SK-MEL-5 (cell line): ENCODE measurements around the gene COL27A1. TPM values are rescaled to one million over a fixed set of nuclear protein-coding genes. Genes with fewer than 3 reads are reported as not detected.

Experiments
- DNase-seq: peaks from one replicate; pipeline ENCODE4 v3.0.0-alpha.2; 2016; ENCODE audit warnings: low read depth, low spot score
- in situ Hi-C: cut with HindIII; loops from 2 replicates; pipeline ENCODE4 v1.10.0; 2016; ENCODE audit warnings: low sequenced_read_pairs, high pct_unique_total_duplicates, low pct_unique_long_range_greater_than_20kb
- small RNA-seq, 2 experiments: library from RNA; depleted of rRNA; stranded (forward); fragments of <200 nt; gene quantifications; one replicate each; pipeline ENCODE3, GENCODE V24; 2014
- total RNA-seq: library from RNA; depleted of rRNA; stranded (reverse); fragments of >200 nt; shearing (Covaris generic); gene quantifications from 2 replicates; pipeline ENCODE4 v1.2.3, GENCODE V29; 2014; rRNA removed

Gene COL27A1
- total RNA-seq, 1 experiment from 2014 or later = 0.90 TPM

DNA sequence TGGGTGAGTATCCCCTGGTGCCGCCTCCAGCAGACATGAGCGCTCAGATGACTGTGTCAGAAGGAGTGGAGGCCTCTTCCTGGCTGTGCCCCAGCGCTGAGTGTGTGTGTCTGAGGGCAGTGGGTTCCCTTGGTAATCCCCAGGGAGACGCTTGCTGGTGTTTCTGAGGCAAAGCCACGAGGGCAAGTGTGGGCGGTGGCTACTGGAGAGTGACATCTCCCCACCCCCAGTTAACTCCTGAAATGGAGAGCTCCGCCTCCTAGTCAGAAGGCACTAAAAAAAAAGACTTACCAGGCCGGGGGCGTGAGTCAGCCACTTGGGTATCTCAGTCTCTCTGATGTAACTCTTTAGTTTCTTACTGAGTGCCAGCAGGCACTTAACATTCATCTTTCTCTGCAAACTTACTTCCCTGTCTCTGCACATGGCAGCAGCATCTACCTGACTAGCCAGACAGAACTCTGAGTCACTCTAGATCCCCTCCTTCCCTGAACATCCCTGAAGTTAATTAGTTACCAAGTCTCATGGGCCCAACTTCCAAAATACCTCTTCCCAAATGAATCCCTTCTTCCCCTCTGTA is 193.7 kb downstream of the COL27A1 start:
- in situ Hi-C loops = no loop called here
- DNase-seq = peak; percentile 69

DNA sequence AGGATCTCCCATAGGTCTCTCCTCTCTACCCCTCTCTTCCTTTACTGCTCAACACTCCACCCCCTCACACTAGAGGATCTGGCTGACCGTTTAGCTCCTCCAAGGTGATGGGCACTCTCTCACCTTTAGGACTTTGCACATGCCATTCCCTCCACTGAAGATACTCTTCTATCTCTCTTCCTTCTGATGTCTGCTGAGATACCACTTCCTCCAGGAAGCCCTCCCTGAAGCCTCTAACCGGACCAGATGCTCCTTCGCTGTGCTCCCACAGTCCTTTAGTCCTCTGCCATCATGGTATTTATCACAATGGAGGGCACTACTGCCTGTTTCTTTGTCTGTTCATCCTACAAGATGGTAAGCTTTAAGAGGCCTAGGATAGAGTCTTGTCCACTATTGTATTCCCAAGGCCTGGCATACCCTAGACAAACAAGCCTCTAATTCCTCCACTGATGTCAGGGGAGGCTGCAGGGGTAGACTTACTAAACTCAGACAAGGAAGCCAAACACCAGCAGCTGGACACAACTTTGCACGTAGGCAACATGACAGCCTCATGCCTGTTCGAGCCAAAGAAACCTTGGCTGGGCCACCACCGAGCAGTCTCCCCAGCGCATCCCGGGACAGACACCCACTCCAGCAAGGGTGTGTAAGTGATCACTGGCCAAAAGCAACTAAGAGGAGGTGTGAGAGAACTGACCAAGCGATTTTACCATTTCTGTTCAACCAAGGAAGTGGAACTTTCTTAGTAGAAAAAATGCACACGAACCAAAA is 194.6 kb downstream of the COL27A1 start:
- no peak for DNase-seq
- in situ Hi-C loops = no loop called here

DNA sequence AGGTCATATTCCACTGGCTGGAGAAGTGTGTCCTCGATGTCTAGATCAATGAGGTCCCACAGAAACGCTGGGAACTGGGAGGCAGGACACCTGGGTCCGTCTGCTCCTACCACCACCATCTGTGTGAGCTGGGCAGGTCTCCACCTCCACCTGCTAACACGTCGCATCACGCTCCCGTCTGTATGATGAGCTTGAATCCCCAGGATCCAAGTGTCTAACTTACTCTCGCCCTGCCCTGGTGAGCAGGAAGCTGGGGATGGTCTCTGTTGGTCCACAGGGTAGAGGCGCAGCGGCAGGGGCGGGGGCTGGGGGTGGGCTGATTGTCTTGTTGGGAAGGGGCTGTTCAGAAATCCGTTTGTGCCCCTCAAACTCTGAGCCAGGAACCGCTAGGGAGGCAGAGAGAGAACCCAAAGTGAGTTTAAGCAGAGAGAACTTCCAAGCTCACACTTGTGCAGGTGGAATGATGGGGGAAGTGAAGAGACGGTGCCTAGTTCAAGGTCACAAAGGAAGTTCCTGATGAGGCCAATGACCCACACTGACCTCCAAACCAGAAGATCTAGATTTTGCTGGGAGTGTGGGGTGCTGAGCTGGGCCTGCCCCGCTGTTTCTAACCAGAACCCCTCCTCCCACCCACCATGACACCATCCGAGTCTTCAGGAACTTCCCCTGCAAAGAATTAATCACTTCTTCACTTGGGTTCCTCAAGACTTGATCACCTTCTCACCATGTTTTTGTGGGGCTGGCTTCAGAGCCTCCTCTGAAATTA is 195.5 kb downstream of the COL27A1 start:
- in situ Hi-C loops = no loop called here
- no peak for DNase-seq

DNA sequence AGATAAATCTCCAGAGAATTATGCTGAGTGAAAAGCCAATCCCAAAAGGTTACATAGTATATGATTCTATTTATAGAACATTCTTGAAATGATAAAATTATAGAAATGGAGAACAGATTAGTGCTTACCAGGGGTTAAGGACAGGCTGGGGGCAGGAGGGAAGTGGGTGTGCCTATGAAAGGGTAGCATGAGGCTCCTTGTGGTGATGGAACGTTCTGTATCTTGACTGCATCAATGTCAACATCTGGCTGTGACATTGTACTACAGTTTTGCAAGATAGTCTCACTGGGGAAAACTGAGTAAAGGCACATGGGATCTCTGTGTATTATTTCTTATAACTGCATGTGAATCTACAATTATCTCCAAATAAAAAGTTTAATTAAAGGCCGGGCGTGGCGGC is 196.6 kb downstream of the COL27A1 start:
- DNase-seq = no peak
- in situ Hi-C loops = no loop called here

DNA sequence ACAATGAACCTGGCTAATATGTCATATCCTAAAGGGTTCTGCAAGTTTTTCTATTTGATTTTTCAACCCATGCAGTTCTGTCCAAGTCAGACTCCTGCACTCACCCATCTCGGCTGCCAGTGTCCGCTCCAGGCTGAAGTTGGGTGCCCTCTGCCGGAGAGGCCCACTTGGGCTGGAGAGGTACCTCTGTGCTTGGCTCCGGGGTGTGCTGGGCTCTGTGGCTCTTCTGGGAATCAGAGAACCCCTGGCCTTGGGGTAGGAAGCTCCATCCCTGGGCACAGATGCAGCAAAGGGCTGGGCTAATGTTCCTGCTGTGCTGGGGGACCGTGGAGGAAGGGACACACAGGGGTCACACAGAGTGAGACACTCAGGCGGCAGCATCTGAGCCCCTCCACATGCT is 200.5 kb downstream of the COL27A1 start:
- in situ Hi-C loops = no loop called here
- DNase-seq = no peak

DNA sequence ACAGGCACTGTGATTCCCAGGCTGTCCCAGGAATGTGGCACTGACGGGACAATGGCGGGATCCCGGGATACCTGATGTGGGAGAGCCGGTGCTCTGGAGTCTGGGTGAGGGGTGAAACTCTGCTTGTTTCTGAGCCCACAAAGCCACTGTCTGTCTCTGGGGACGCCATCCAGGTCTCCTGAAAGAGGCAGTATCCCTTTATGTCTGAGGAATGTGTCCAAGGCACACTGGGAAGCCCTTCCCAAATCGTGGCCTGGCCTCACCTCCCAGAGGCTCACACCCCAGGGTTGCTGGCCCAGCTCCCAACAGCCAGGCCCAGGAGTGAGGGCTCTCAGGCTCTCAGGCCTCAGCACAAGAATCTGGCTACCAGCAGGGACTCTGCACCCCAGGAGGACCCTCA is 201.5 kb downstream of the COL27A1 start:
- in situ Hi-C loops = no loop called here
- no peak for DNase-seq

DNA sequence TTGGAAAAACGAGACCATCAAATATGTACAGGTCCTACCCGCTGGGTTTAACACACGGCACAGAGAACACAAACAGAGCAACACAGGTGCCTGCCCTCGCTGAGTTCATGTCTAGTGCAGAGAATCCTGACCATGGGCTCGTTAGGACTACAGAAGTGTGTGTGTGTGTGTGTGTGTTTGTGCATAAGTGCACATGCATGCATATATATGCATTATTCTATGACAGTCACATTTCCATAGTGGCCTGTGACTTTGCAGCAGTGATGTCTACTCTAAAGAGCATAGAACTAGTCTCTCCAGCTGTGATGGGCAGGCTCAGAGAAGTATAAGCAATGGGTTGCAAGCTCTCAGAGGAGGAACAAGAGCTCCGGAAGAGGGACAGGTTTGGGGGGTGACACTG is 202.0 kb downstream of the COL27A1 start:
- in situ Hi-C loops = no loop called here
- no peak for DNase-seq

DNA sequence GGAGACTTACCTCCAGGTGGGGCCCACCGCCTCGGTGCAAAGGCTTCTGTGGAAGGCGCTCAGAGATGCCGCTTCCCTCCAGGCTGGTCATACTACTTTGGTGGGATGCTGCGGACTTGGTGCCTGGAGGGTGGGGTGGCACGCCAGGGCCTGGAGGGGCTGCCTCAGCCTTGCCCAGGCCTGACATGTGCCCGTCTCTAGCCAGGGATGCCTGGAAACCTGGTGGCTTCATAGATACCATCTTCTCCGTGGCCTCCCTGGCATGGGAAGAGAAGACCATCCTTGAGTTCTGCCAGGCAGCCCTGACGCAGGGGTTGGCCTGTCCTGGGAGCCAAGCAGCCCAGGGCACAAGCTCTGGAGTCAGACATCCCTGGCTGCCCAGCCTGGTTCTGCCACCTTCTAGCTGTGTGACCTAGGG is 202.6 kb downstream of the COL27A1 start:
- DNase-seq = no peak
- in situ Hi-C loops = no loop called here

DNA sequence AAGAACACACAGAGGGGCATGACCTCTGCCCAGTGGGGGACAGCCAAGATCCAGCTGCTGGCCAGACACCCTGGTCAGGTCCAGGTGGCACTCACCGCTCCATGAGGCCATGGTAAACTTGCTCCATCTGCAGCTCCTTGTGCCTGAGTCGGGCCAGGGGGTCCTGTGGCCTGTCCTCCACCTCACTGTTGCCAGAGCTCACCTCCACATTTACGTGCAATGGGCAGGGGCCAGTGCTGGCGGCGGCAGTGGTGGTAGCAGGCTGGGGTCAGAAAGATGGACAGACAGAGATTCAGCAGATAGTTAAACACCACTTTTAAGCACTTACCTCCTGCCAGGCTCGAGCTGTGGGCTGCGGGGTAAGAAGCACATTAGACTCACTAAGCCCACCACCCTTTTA is 204.5 kb downstream of the COL27A1 start:
- in situ Hi-C loops = no loop called here
- DNase-seq = no peak

DNA sequence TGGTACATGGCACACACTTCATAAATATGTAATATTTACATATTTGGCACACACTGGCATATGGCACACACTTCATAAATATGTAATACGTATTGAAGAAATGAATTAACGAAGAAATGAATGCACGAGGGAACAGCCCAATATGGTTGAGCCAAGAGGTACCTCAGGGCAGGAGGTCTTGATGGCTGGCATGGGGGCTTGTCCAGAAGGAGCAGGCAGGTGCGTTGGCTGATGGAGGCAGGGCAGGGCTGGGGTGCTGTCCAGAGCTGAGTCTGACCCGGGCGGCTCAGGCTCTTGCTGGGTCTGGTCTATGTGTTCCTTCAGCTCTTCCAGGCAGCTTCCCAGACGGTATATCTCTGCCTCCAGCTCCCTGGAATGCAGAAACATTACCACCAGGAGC is 206.2 kb downstream of the COL27A1 start:
- in situ Hi-C loops = no loop called here
- DNase-seq = no peak

Small RNA genes within 50 kb of the gene (small RNA-seq; reads per million reads assigned to genes)
- 0.04 to 1.4 reads per million in 2 experiments for gene MIR455

Other genes starting within 250 kb of the COL27A1 start
- gene AMBP, start 77.2 kb upstream of the COL27A1 start, total RNA-seq = not detected in 2 replicates
- 0.82 TPM in 1 of 2 replicates, not detected in the other for gene KIF12, start 56.2 kb upstream of the COL27A1 start, total RNA-seq
- not detected in 2 replicates for gene ORM1, start 167.6 kb downstream of the COL27A1 start, total RNA-seq
- gene ORM2, start 174.3 kb downstream of the COL27A1 start, total RNA-seq = not detected in 2 replicates
- gene AKNA, start 232.4 kb downstream of the COL27A1 start, total RNA-seq = 5.5 and 6.0 TPM in 2 replicates